ENCODE results near the gene ADAMTS3. TPM values are rescaled to one million over a fixed set of nuclear protein-coding genes. Genes with fewer than 3 reads are reported as not detected.

Gene ADAMTS3
- total RNA-seq, 4 donors from 2014 or later: 0.54 to 1.7 TPM; not detected in 2

DNA sequence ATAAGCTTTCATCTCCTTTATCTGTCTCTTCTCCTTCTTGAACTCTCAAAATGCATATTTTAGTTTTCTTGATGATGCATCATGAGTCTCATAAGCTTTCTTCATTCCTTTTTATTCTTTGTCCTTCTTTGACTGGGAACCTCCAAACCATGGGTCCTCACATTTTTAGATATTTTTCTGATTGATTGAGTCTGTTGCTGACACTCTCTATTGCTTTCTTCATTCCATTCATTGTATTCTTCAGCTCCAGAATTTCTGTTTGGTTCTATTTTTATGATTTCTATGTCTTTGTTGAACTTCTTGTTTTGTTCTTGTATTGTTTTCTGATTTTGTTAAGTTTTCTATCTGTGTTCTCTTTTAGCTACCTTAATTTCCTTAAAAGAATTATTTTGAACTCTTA, 74.9 kb downstream of the ADAMTS3 start:
- H3K9me3 ChIP-seq: no peaks in the 10 kb centered on the region
- no peak for DNase-seq
- no peaks in the 10 kb centered on the region for H3K27me3 ChIP-seq
- TF ChIP-seq, protein P1, sequence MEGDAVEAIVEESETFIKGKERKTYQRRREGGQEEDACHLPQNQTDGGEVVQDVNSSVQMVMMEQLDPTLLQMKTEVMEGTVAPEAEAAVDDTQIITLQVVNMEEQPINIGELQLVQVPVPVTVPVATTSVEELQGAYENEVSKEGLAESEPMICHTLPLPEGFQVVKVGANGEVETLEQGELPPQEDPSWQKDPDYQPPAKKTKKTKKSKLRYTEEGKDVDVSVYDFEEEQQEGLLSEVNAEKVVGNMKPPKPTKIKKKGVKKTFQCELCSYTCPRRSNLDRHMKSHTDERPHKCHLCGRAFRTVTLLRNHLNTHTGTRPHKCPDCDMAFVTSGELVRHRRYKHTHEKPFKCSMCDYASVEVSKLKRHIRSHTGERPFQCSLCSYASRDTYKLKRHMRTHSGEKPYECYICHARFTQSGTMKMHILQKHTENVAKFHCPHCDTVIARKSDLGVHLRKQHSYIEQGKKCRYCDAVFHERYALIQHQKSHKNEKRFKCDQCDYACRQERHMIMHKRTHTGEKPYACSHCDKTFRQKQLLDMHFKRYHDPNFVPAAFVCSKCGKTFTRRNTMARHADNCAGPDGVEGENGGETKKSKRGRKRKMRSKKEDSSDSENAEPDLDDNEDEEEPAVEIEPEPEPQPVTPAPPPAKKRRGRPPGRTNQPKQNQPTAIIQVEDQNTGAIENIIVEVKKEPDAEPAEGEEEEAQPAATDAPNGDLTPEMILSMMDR (IDR thresholded peaks at IDR 0.05): no peak
- no peak for TF ChIP-seq POLR2A (IDR thresholded peaks at IDR 0.05)
- H3K27ac ChIP-seq: no peak overlapping the region
- no peaks in the 10 kb centered on the region for H3K36me3 ChIP-seq
- no peaks in the 10 kb centered on the region for H3K4me1 ChIP-seq
- H3K4me3 ChIP-seq: no peak overlapping the region

DNA sequence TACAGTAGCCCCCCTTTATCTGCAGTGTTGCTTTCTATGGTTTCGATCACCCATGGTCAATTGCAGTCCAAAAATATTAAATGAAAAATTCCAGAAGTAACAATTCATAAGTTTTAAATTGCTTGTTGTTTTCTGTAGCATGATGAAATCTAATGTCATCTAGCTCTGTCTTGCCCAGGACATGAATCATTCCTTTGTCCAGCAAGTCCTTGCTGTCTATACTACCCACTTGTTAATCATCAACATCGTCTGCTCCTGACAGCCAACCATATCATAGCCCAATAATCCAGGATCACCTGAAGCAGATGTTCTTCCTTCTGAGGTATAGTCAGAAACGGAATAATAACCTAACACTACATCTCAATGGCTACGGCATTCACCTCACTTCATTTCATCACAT, 79.8 kb downstream of the ADAMTS3 start:
- Histone ChIP-seq H3K36me3 (no peaks in the 10 kb centered on the region), H3K4me1 (no peaks in the 10 kb centered on the region), H3K27ac (no peak overlapping the region), H3K4me3 (no peak overlapping the region), H3K27me3 (no peaks in the 10 kb centered on the region), H3K9me3 (no peaks in the 10 kb centered on the region)
- DNase-seq: no peak
- TF ChIP-seq POLR2A (IDR thresholded peaks at IDR 0.05): no peak
- TF ChIP-seq, protein P1 (IDR thresholded peaks at IDR 0.05): no peak

DNA sequence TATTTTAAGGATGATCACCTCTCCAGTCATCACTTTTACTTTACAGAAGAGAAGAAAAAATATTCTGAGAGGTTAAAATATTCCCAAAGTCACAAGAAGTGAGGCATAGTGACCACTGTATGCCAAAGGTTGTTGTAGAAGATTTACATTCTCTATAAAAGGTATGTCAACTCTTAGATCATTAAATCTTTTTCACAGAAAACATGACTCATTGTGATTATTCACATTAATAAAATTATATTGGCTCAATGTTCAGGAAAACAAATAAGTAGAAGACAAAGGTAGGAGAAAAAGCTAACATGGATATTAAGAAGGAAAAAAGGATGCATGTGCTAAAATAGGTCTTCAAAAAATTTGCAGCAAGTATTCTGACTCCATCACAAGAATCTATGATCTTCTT, 82.0 kb downstream of the ADAMTS3 start:
- H3K9me3 ChIP-seq: no peaks in the 10 kb centered on the region
- DNase-seq: no peak
- H3K27ac ChIP-seq: no peak overlapping the region
- H3K4me1 ChIP-seq: no peaks in the 10 kb centered on the region
- H3K4me3 ChIP-seq: no peak overlapping the region
- H3K36me3 ChIP-seq: no peaks in the 10 kb centered on the region
- no peaks in the 10 kb centered on the region for H3K27me3 ChIP-seq
- TF ChIP-seq POLR2A (IDR thresholded peaks at IDR 0.05): no peak
- TF ChIP-seq, protein P1 (IDR thresholded peaks at IDR 0.05): no peak

DNA sequence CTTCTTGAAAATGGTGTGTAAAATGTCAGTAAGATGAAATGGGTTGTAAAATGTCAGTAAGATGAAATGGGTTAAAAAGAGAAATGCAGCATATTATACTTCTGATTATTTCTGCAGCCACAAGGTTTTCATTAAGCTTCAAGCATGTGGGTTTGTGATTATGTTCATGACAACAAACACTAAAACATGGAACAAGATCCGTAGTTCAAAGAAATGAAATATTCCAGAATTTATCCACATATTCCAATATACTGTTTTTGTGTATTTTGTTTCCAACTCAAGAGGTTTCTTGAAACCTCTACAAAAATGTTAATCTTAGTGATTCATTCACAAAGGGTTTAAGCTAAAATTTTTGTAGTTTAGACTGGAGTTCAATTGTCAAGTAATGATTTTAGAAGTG, 84.0 kb downstream of the ADAMTS3 start:
- no peak for DNase-seq
- Histone ChIP-seq H3K27me3 (no peaks in the 10 kb centered on the region), H3K4me3 (no peak overlapping the region), H3K9me3 (no peaks in the 10 kb centered on the region), H3K27ac (no peak overlapping the region), H3K36me3 (no peaks in the 10 kb centered on the region), H3K4me1 (no peaks in the 10 kb centered on the region)
- TF ChIP-seq, protein P1 (IDR thresholded peaks at IDR 0.05): no peak
- TF ChIP-seq POLR2A (IDR thresholded peaks at IDR 0.05): no peak

DNA sequence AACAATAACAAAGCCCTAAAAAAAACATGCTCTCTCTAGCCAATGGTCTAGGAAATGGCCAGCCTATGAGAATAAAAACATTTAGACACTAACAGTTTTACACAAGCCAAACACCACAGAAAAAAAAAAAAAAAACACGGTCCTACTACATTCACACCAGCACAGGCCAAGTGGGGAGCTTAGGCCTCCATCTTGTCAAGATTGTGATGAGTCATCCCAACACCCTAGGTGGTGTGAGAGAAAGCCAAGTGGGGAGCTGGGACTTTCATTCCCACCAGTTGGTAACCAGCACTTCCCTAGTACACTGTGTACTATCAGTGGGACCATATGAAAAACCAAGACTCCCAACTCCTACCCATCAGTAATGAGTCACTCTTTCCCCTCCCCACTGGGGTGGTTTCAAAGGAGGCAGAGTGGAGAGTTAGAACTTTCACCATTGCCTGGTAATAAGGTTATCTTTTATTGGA, 95.6 kb downstream of the ADAMTS3 start:
- TF ChIP-seq, protein P1 (IDR thresholded peaks at IDR 0.05): no peak
- no peak for TF ChIP-seq POLR2A (IDR thresholded peaks at IDR 0.05)
- no peaks in the 10 kb centered on the region for H3K4me1 ChIP-seq
- H3K36me3 ChIP-seq: no peaks in the 10 kb centered on the region
- H3K27ac ChIP-seq: no peak overlapping the region
- H3K4me3 ChIP-seq: no peak overlapping the region
- H3K27me3 ChIP-seq: no peaks in the 10 kb centered on the region
- DNase-seq: no peak
- H3K9me3 ChIP-seq: no peaks in the 10 kb centered on the region

DNA sequence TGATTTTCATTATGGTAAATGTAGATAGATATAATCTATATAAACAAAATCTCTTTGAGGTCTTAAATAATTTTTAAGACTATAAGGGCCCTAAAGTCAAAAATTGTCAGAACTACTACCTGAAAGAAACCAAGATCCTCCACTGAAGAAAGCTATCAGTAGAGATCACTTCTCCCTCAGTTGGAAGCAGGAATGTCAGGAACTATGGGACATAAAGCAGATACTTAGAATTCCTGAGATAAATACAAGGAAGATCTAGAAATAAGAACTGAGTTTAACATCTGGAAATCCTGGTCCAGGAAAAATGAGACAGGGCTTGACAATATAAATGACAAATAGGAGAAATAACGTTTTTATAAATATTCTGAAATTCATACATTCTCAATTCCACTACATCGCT, 97.2 kb downstream of the ADAMTS3 start:
- H3K4me1 ChIP-seq: no peaks in the 10 kb centered on the region
- no peaks in the 10 kb centered on the region for H3K27me3 ChIP-seq
- no peak overlapping the region for H3K4me3 ChIP-seq
- DNase-seq: no peak
- no peak overlapping the region for H3K27ac ChIP-seq
- no peaks in the 10 kb centered on the region for H3K9me3 ChIP-seq
- no peaks in the 10 kb centered on the region for H3K36me3 ChIP-seq
- TF ChIP-seq, protein P1 (IDR thresholded peaks at IDR 0.05): no peak
